NCI-H1694 (cell line): ENCODE results near the gene NT5DC2.

Experiments used
- DNase-seq: peaks from one replicate; lab custom pipeline; 2025; lab: John Stamatoyannopoulos, UW

NT5DC2 gene

DNA sequence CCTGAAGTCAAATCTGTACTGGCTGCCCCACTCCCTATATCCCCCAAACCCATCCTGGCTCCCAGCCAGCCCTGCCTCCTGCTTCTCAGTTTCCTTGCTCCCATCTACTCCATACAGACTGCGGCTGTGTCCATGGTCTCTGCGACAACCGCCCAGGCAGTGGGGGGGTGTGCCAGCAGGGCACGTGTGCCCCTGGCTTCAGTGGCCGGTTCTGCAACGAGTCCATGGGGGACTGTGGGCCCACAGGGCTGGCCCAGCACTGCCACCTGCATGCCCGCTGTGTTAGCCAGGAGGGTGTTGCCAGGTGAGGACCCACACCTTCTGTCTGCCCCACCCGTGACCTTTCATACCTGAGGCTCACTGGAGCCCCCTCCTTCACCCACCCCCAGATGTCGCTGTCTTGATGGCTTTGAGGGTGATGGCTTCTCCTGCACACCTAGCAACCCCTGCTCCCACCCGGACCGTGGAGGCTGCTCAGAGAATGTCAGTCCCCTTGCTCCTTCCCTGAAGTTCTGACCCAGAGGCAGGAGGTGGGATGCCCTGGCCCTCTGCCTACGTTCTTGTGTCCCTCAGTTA is 23.8 kb downstream of the NT5DC2 start:
- no peak for DNase-seq

- no peak for DNase-seq
These were observed 26.3 kb downstream of the NT5DC2 start for GRCh38 chr3:52507359-52507758.

DNA sequence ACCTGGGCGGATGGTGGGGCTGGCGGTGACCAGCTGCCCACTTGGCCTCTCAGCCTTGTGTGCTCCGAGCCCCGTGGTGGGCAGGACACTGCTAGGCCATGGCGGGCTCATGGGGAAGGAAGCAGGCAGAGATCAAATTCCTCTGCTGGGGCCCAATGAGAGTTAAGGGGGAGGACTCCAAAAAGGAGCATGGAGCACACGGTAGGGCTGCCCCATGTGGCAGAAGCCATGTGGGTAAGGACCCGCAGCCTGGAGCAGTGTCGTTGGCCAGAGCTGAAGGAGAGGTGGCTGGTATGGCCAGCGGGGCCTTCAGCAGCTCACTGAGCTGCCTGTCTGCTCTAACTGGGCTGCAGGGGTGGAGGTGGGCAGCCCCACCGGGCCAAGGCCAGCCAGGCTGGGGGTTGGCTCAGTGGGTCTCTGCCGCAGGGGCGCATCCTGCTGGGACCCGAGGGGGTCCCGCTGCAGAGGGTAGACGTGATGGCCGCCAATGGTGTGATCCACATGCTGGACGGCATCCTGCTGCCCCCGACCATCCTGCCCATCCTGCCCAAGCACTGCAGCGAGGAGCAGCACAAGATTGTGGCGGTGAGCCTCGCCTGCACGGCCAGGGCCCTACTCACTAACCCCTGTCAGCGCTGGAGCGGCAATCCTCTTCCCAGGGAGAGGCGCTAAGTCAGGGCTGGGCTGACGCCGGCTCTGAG is 27.2 kb downstream of the NT5DC2 start:
- no peak for DNase-seq

GRCh38 chr3:52504977-52505376 is 28.7 kb downstream of the NT5DC2 start:
- no peak for DNase-seq

DNA sequence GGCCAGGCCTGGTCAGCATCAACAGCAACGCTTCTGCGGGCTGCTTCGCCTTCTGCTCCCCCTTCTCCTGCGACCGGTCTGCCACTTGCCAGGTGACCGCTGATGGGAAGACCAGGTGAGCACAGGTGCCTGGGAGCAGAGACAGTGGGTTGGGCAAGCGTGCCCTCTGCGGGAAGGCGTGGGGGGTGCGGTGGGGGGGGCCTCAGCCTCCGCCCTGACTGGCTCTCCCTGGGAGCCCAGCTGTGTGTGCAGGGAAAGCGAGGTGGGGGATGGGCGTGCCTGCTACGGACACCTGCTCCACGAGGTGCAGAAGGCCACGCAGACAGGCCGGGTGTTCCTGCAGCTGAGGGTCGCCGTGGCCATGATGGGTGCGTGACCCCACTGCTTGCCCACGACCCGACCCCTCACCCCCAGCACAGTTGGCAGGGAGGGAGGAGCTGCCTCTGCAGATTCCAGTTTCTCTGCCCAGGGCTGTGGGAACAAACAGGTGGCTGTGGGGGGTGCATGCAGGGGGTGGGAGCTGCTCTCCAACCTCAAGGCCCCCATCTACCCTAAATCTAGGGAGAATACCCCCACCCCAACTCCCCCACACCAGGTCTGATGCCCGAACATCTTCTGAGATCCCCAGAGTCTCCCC is 29.8 kb downstream of the NT5DC2 start:
- DNase-seq, result no peak

- DNase-seq, result no peak
These were observed 30.8 kb downstream of the NT5DC2 start for GRCh38 chr3:52502808-52503350.

GRCh38 chr3:52502001-52502400 is 31.7 kb downstream of the NT5DC2 start:
- no peak for DNase-seq

DNA sequence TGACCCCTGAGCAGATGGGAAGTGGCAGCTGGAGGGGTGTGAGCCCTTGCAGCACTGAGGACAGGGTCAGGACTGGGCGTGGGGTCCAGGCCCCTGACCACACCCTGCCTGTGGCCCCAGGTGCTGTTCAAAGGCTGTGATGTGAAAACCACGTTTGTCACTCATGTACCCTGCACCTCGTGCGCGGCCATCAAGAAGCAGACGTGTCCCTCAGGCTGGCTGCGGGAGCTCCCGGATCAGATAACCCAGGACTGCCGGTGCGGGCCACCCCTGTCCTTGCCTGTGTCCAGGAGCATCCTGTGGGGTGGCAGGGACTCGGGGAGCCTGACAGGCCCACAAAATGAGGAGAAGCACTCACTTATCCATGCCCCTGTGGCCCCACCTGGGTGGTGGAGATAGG is 32.6 kb downstream of the NT5DC2 start:
- no peak for DNase-seq

DNA sequence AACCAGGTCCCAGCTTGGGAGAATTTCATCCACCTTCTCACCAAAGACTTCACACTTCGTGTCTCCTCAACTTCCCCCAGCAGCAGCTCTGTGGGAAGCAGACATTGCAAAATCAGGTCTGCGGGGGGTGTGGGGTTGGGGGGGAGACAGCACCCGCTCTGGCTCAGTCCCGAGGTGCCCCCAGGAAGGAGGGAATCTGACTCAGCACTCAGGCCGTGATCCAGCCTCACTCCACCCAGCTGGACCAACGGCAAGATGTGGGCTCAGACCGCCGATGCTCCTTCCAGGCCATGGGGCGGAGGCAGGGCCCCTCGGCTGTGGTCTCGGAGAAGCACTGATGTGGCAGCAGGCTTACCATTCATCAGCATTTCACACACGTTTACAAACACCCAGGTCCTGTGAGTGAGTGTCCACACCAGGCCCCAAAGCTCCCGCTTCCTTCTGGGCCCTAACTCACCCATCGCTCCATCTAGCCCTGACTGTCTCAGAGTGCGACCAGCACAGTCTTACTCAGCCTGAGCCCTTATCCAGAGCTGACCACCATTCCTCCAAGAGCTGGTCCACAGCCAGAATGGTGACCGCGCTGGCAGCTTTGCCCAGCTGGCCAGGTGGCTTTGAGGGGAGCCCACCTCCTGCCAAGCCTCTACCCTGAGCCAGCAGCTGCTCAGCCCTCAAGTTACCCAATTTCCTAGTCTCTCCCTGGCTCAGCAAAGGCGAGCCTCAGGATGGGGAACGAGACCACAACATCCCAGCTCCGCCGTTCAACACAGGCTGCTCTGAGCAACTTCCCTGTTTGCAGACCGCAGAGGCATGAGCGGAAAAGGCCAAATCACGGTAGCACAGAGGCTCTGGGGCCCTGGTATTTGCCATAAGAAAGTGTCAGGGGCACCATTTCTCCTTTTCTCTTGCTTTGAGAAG is 35.3 kb downstream of the NT5DC2 start:
- DNase-seq, result no peak

DNA sequence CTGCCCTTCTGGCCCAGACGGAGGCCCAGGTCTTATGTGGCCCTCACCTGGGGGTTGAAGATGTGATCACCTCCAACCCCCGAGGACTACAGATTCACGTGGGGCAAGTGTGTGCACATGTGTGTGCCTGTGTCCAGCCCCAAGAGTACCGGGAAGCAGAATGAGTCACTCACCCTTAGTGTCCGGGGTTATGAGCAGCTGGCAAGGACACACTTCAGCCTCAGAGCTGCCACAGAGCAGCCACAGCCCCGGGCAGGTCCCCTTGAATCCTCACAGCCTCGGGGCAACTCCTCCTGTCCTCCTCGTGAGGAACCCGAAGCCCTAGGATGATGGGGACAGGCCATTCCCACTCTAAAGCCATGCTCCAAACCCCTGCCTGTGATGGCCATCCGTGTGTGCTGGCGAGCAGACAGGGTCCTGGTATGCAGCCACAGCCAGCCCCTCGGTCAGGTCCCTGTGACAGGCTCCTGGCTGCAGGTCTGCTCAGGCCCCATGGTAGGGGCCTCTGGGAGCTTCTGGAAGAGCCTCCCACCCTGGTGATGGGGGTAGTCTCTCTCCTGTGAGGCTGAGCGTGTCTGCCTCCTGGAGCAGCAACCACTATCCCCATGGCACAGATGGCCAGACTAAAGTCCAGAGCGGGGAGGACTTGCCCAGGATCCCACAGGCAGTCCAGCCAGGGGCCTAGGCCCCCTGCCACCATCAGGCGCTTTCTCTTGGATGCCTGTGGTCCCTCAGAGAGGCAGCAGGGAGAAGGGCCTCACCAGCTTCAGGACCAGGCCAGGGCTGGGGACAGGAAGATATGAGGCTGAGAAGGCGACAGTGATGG is 37.7 kb downstream of the NT5DC2 start:
- no peak for DNase-seq

DNA sequence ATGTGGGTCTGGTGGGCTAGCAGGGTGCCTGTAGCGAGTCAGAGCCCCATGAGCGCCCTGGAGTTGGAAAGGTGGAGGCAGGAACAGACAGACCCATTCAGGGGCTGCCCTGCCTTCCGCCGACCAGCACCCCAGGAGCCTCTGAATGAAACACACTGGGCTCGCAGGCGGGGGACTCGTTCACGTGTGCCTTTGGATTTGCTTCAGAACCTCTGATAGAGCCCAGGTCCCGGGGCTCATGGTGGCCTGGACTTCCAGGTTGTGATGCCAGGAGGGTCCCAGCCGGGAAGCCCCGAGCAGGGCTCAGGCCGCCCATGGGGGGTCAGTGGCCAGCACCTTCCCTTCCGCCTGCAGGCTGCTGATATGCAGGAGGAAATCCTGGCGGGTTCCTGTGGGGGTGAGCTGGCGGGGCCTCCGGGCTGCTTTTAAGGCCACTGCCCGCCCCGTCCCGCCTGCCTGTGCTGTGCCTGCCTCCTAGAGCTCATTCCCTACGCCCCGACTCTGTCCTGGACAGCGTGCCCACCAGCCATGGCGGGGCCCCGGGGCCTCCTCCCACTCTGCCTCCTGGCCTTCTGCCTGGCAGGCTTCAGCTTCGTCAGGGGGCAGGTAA is 38.7 kb downstream of the NT5DC2 start, which contains the start of gene STAB1:
Gene STAB1, plus strand, starts transcription at position 453 of the 610 bp plus-strand sequence. Its CDS starts 76 bp downstream, at position 529.
- no peak for DNase-seq

DNA sequence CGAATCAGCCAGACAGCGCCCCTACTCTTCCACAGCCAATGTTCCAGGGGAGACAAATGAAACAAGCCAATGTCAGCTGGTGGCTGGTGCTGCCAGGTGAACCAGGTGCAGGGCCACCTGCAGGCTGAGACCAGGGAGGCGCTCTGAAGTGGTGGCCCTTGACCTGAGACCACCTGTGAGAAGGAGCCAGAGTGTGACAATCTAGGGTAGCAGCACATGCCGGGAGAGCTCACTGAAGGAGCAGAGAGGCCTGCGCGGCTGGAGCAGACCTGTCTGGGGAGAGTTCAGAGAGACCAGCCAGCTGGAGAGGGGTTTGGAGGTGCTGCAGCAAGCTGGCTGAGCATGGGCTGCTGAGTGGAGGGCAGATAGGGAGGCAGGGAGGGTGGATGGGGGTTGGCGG is 39.2 kb downstream of the NT5DC2 start:
- DNase-seq, result no peak

DNA sequence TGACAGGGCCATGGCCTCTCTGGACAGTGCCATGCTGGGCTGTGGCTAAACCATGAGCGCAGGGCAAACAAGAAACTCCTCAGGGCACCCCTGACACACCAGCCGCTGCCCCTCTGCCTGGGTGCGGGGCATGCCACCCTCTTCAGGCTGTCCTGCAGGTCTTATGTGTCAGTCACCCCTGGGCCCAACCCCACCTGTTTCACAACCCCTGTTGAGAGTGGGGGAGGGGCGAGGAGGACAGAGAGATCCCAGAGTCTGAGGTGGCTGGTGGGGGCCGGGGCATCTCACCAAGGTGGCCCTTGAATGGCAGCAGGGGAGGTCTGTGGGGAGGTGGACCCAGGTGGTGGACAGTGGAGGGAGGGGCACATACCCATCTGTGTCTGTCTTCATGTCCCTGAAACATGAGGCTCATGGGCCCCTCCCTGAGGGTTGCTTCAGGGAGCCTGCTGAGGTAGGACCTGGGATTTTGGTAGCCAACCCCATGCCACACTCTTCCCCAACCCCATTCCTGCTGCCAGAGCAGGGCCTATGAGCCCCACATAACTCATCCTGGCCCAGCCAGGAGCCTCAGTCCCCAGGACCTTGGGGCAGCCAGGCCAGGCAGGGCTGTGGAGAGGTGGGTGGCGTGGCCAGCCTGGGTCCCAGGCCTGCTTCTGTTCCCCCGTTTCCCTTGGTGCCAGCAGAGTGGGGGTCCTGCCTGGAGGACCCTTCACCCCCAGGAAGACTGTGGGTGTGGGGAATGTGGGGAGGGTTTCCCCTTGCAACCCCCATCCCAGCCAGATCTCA is 40.2 kb downstream of the NT5DC2 start:
- no peak for DNase-seq

DNA sequence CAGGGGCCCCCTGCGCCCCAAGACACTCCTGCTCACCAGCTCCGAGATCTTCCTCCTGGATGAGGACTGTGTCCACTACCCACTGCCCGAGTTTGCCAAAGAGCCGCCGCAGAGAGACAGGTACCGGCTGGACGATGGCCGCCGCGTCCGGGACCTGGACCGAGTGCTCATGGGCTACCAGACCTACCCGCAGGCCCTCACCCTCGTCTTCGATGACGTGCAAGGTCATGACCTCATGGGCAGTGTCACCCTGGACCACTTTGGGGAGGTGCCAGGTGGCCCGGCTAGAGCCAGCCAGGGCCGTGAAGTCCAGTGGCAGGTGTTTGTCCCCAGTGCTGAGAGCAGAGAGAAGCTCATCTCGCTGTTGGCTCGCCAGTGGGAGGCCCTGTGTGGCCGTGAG is 41.6 kb downstream of the NT5DC2 start:
- no peak for DNase-seq

DNA sequence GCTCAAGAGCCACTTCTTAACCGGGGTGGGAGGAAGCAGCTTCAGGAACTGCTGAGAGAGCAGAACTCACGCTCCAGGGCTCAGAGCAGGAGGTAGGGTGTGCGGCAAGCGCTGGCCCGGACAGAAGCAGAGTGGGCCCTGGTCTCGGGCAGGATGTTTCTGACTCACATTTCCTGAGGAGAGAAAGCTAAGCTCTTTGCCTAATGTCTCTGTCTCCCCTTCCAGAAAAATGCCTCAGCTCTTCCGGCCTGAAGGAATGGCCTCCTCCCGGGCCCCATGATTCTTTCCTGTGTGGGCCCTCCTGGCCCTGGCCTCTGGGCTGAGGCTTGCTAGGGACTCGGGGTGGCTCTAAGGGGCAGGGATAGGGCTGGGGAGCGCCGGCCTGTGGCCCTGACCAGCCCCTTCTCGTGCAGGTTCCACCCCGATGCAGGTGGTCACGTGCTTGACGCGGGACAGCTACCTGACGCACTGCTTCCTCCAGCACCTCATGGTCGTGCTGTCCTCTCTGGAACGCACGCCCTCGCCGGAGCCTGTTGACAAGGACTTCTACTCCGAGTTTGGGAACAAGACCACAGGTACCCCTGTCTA is 42.6 kb downstream of the NT5DC2 start:
- no peak for DNase-seq

- no peak for DNase-seq
These were observed 43.4 kb downstream of the NT5DC2 start for GRCh38 chr3:52490035-52490938.

GRCh38 chr3:52489453-52489852 is 44.2 kb downstream of the NT5DC2 start:
- DNase-seq, result no peak

GRCh38 chr3:52488746-52489145 is 44.9 kb downstream of the NT5DC2 start:
- no peak for DNase-seq
